Mucosa of rectum (tissue), 2 donors: Measurements from ENCODE around the gene PEPD.

Experiments used
- H3K27ac ChIP-seq, 2 donors: one replicate each; pipeline ENCODE4 v1.7.0; 2013; ENCODE audit warnings: inconsistent platforms in 2 of 2, low read depth in 2 of 2, low read length in 2 of 2
- H3K27me3 ChIP-seq, 2 donors: one replicate each; pipeline ENCODE4 v1.7.0; 2013; ENCODE audit warnings: low read length in 2 of 2; ENCODE audit not compliant: control insufficient read depth in 2 of 2, insufficient read depth in 2 of 2
- H3K36me3 ChIP-seq, 2 donors: one replicate each; pipeline ENCODE4 v1.7.0; 2013; ENCODE audit warnings: low read length in 2 of 2; ENCODE audit not compliant: control insufficient read depth in 2 of 2, insufficient read depth in 2 of 2
- H3K4me1 ChIP-seq, 2 donors: one replicate each; pipeline ENCODE4 v1.7.0; 2013; ENCODE audit warnings: low read length in 2 of 2, mild to moderate bottlenecking in 1 of 2; ENCODE audit not compliant: control insufficient read depth in 2 of 2, insufficient read depth in 2 of 2
- H3K4me3 ChIP-seq, 2 donors: one replicate each; pipeline ENCODE4 v1.7.0; 2013; ENCODE audit warnings: low read length in 2 of 2
- H3K9ac ChIP-seq, 2 donors: one replicate each; pipeline ENCODE4 v1.7.0; 2013; ENCODE audit warnings: low read length in 2 of 2, low read depth in 1 of 2, mild to moderate bottlenecking in 1 of 2
- H3K9me3 ChIP-seq, 2 donors: one replicate each; pipeline ENCODE4 v1.7.0; 2013; ENCODE audit warnings: low read length in 2 of 2; ENCODE audit not compliant: control insufficient read depth in 2 of 2
- donor health status: healthy.
- donor health status: Normal muscosa, but diverticular disease.

PEPD gene

DNA sequence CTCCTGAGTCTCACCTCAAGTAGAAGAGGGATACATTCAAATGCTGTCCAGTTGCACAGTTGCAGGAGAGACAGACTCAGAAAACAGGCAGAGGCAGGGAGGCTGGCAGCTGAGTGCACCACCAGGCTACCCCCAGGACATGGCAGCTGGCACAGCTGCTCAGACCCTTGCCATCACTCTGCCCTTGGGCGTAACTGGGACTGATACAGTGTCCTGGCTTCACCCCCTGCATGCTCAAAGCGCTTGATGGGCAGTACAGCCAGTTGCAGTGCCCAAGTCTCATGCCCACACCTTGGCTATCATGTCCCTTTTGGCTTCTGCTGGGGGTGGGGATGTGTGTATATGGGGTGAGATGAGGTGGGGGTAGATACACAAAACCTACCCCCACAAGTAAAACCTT is 5.5 kb upstream of the PEPD start:
- Histone ChIP-seq H3K4me3 (no peak overlapping the region), H3K9me3 (no peaks in the 10 kb centered on the region)

DNA sequence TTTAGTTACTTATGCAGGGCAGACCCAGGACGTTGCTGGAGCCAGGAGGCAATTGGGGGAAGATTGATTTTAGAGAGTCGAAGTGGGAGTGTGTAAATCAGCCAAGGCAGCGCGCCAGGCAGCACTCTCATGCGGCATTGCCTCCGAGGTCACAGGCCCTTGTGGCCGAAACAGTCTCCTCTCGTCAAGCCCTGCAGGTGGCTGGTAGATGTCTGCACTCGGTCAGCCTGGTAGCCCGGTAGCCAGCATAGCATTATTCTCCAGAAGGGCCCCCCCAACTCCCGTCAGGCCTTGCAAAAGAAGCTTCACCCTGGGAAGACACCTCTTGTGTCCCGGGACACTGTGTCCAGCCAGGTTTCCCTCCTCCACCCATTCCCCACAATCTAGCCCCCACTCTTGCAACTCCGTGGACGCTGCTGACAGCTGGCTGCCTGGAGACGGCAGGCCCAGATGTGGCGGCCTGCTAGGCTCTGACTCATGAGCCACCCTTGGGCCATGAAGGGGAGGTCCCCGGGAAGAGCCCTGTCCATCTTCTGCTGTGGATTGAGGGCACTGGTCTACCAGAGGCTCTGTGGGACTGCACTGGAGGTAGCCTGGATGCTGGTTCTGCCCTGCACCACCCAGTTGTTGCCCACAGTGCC is 2.6 kb upstream of the PEPD start:
- Histone ChIP-seq H3K36me3 (no peaks in the 10 kb centered on the region), H3K9me3 (no peaks in the 10 kb centered on the region), H3K4me1 (peaks cover 6 to 10% of the 10 kb centered on the region in 2 donors), H3K9ac (no peak overlapping the region), H3K27ac (no peak overlapping the region), H3K4me3 (no peak overlapping the region), H3K27me3 (peaks cover 0 to 2% of the 10 kb centered on the region in 2 donors)

More for the DNA sequence above, 5.5 kb upstream of the PEPD start:
- Histone ChIP-seq H3K27me3 (peaks cover 0 to 2% of the 10 kb centered on the region in 2 donors), H3K9ac (no peak overlapping the region), H3K4me1 (peaks cover 0 to 3% of the 10 kb centered on the region in 2 donors), H3K36me3 (no peaks in the 10 kb centered on the region), H3K27ac (no peak overlapping the region)

DNA sequence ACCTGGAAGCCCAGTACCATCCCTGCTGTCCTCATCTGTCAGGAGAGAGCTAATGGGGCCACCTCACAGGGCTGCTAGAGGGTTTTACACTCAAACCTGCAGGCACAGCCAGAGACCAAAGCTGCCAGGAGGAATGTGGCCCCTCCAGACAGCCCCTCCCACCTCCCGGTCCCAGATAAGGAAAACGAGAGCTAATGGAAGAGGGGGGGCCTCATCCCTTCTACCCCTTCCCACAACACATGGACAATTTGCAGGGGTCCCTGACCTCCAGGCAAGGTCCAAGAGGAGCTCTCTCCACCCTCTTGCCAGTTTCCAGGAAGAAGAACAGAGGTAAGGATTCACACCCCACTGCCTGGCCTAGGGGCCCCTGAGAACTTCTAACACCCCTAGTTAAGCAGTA is 1.6 kb upstream of the PEPD start:
- Histone ChIP-seq H3K36me3 (no peaks in the 10 kb centered on the region), H3K9me3 (no peaks in the 10 kb centered on the region), H3K27me3 (peaks cover 0 to 2% of the 10 kb centered on the region in 2 donors), H3K4me3 (no peak overlapping the region), H3K9ac (no peak overlapping the region), H3K4me1 (peaks cover 6 to 10% of the 10 kb centered on the region in 2 donors), H3K27ac (no peak overlapping the region)

DNA sequence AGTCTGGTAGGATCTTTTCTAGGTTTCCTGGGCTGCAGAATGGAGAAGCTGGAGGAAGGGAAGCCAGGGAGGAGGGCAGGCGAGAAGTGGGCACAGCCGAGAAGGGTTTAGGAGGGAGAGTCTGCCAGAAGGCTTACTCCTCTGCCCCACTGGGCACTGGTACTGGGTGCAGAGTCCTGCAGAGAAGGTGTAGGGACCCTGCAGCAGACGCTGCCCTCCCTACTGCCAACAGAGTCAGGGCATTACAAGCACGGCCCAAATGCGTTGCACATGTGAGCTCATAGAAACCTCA is 726 bp upstream of the PEPD start:
- Histone ChIP-seq H3K27ac (no peak overlapping the region), H3K9me3 (no peaks in the 10 kb centered on the region), H3K4me1 (peaks cover 6 to 10% of the 10 kb centered on the region in 2 donors), H3K36me3 (no peaks in the 10 kb centered on the region), H3K9ac (peak overlapping the region; percentile 35 to 56), H3K27me3 (peaks cover 0 to 2% of the 10 kb centered on the region in 2 donors), H3K4me3 (peak overlapping the region; percentile 79 to 81)

DNA sequence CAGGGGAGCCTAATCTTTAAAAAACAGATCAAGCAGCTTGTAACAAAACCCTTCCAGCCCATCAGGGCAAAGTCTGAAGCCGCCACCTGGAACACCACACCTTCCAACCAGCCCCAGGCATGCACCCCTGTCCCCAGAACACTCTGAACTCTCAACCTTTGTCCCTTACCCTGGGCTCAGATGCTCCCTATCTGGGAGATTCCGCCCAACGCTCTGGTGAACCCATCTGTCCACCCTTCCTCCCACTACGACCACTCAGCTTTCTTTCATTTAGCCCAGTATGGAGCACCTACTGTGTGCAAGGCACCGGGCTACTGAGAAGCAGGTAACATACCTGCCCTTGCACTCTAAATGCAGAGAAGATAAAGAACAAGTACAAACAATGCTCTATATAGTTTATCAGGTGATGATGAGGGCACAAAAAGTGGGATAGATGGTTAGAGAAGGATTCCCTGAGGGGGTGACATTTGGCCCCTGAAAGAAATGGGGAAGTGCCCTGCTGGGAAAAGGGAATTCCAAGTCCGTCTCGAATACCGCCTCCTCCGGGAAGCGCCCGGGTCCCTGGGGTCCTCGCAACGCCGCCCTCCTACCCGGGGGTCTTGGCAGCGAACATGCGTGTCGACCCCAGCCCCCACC is 629 bp downstream of the PEPD start:
- Histone ChIP-seq H3K9me3 (no peaks in the 10 kb centered on the region), H3K9ac (peak overlapping the region; percentile 38 to 68), H3K36me3 (no peaks in the 10 kb centered on the region), H3K27me3 (no peaks in the 10 kb centered on the region), H3K27ac (peak overlapping the region in 1 of 2 donors; percentile 16), H3K4me3 (peak overlapping the region; percentile 79 to 81), H3K4me1 (peaks cover 6 to 10% of the 10 kb centered on the region in 2 donors)

DNA sequence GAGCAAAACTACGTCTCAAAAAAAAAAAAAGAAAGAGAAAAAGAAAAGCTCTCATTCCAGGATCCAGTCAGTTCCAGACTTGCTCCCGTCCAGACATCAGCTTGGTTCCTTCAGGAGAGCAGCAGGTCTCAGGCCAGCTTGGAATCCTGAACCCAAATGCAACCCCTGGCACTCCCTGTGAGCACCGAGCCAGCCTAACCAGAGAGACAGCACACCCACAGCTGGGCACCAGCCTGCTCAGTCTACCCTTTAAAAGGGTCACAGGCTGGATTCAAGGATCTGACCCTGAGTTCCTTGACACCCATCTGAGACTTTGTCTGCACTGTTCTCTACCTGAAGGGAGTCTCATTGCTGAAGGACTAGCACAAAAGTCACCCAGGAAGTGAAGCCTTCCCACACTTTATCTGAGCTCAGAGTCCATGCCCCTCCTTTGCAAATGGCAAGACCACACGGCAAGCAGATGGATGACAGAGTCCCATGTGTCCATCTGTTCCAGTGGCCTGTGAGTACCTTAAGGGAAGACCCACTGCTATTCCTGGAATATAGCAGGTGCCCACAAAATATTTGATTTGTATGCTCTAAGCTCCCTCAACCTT is 1.4 kb downstream of the PEPD start:
- Histone ChIP-seq H3K4me3 (peak overlapping the region in 1 of 2 donors; percentile 79), H3K9ac (no peak overlapping the region), H3K27me3 (no peaks in the 10 kb centered on the region)

DNA sequence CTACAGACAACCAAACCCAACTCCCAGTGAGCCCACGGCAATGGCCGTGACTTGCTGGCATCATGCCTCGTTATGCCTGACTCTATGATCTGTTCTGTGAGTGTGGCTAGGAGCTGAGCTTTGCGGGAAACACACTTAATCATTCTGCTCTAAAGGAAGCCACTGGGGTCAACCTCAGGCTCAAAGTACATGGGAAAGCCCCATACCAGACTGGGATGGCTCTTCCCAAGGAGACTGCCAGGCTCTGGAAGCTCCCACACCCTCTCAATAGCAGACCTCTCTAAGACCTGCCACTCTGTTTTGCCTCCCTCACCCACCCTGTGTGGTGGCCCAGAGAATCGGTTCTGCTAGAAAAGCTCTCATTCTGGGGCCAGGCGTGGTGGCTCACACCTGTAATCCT is 2.2 kb downstream of the PEPD start:
- Histone ChIP-seq H3K9ac (no peak overlapping the region), H3K4me1 (peaks cover 6 to 16% of the 10 kb centered on the region in 2 donors), H3K4me3 (no peak overlapping the region), H3K9me3 (no peaks in the 10 kb centered on the region), H3K27ac (no peak overlapping the region), H3K36me3 (no peaks in the 10 kb centered on the region), H3K27me3 (no peaks in the 10 kb centered on the region)

More for the DNA sequence above, 1.4 kb downstream of the PEPD start:
- peaks cover 6 to 13% of the 10 kb centered on the region in 2 donors for H3K4me1 ChIP-seq
- no peaks in the 10 kb centered on the region for H3K9me3 ChIP-seq
- H3K36me3 ChIP-seq = no peaks in the 10 kb centered on the region
- H3K27ac ChIP-seq = no peak overlapping the region

DNA sequence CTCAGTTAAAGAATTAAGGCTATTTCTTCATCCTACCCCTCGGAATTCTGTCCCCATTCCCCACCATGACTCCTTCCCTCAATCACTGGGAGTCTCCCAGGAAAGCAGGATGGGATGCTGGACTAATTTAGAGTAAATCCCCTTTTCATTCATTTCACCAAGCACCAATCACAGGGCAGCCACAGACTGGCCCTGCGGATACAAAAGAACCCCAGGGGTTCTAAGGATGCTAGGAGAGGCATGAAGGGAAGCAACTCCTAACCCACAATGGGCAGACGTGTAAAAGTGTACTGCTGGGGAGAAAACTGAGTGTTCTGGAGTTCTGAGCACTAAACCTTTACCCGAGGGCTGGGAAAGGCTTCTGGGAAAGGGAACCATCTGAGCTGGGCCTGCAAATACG is 3.0 kb downstream of the PEPD start:
- H3K9ac ChIP-seq = no peak overlapping the region
- no peaks in the 10 kb centered on the region for H3K36me3 ChIP-seq
- no peak overlapping the region for H3K27ac ChIP-seq
- H3K4me1 ChIP-seq = peaks cover 6 to 16% of the 10 kb centered on the region in 2 donors
- H3K27me3 ChIP-seq = no peaks in the 10 kb centered on the region
- H3K9me3 ChIP-seq = no peaks in the 10 kb centered on the region
- no peak overlapping the region for H3K4me3 ChIP-seq

DNA sequence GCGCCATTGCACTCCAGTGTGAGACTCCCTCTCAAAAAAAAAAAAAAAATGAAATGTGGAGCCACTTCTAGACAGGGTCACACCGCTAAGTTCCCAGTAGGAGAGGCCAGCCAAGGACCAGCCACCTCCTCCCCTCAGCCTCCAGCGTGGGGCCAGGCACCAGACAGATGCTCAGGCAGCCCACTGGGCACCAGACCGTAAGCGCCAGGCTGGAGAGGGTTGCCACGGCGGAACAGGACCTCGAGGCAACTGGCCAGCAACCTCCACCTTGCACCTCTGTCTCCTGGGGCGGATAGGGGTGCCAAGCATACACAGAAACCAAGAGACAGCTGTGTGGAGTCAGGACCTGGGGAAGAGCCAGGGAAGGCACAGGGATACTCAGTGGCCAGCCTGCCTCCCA is 3.7 kb downstream of the PEPD start:
- Histone ChIP-seq H3K36me3 (no peaks in the 10 kb centered on the region), H3K9ac (no peak overlapping the region), H3K4me3 (no peak overlapping the region), H3K4me1 (peaks cover 6 to 16% of the 10 kb centered on the region in 2 donors), H3K27ac (no peak overlapping the region), H3K27me3 (no peaks in the 10 kb centered on the region), H3K9me3 (no peaks in the 10 kb centered on the region)

DNA sequence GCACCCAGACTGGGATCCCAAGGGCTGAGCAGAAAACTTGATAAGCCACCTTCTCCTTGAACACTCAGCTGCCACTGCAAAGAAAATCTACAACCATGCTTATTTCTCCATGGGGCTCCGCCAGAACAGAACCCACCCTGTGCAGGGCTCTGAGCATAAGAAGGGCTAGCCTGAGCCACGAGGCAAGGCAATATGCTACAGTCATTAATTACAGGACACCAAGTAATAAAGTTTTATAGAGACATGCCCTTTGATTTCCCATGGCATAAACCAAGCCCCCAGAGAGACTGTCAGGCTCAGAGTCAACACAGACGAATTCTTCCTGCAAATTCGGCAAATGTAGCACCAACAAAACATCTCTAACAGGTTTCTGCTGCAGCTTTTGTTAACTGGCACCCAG is 5.7 kb downstream of the PEPD start:
- Histone ChIP-seq H3K9ac (no peak overlapping the region), H3K27ac (no peak overlapping the region), H3K27me3 (no peaks in the 10 kb centered on the region), H3K4me1 (peaks cover 5 to 8% of the 10 kb centered on the region in 2 donors), H3K9me3 (no peaks in the 10 kb centered on the region), H3K36me3 (peaks cover 0 to 2% of the 10 kb centered on the region in 2 donors), H3K4me3 (no peak overlapping the region)
